Duodenal mucosa (tissue), 2 donors: ENCODE measurements around the gene MAPT.

Experiments used
- H3K27ac ChIP-seq: one replicate; pipeline ENCODE4 v1.7.0; 2013; ENCODE audit warnings: low read depth, low read length
- H3K27me3 ChIP-seq, 2 donors: one replicate each; pipeline ENCODE4 v1.7.0; 2013; ENCODE audit warnings: low read length in 2 of 2, control low read depth in 1 of 2; ENCODE audit not compliant: insufficient read depth in 2 of 2, control insufficient read depth in 1 of 2
- H3K36me3 ChIP-seq, 2 donors: one replicate each; pipeline ENCODE4 v1.7.0; 2013; ENCODE audit warnings: low read length in 2 of 2, control low read depth in 1 of 2; ENCODE audit not compliant: insufficient read depth in 2 of 2, control insufficient read depth in 1 of 2
- H3K4me1 ChIP-seq, 2 donors: one replicate each; pipeline ENCODE4 v1.7.0; 2013; ENCODE audit warnings: low read length in 2 of 2, control low read depth in 1 of 2; ENCODE audit not compliant: insufficient read depth in 2 of 2, control insufficient read depth in 1 of 2
- H3K4me3 ChIP-seq, 2 donors: one replicate each; pipeline ENCODE4 v1.7.0; 2013; ENCODE audit warnings: low read length in 2 of 2, low read depth in 1 of 2
- H3K9ac ChIP-seq, 2 donors: one replicate each; pipeline ENCODE4 v1.7.0; 2013; ENCODE audit warnings: low read length in 2 of 2, low read depth in 1 of 2
- H3K9me3 ChIP-seq, 2 donors: one replicate each; pipeline ENCODE4 v1.7.0; 2013; ENCODE audit warnings: low read length in 2 of 2, control low read depth in 1 of 2; ENCODE audit not compliant: control insufficient read depth in 1 of 2

MAPT gene

GRCh38 chr17:45982791-45983613 lies 88.6 kb downstream of the MAPT start:
- Histone ChIP-seq H3K4me1 (no peaks in the 10 kb centered on the region), H3K4me3 (no peak overlapping the region), H3K27ac (no peak overlapping the region), H3K9me3 (no peaks in the 10 kb centered on the region), H3K36me3 (no peaks in the 10 kb centered on the region), H3K9ac (no peak overlapping the region), H3K27me3 (no peaks in the 10 kb centered on the region)

DNA sequence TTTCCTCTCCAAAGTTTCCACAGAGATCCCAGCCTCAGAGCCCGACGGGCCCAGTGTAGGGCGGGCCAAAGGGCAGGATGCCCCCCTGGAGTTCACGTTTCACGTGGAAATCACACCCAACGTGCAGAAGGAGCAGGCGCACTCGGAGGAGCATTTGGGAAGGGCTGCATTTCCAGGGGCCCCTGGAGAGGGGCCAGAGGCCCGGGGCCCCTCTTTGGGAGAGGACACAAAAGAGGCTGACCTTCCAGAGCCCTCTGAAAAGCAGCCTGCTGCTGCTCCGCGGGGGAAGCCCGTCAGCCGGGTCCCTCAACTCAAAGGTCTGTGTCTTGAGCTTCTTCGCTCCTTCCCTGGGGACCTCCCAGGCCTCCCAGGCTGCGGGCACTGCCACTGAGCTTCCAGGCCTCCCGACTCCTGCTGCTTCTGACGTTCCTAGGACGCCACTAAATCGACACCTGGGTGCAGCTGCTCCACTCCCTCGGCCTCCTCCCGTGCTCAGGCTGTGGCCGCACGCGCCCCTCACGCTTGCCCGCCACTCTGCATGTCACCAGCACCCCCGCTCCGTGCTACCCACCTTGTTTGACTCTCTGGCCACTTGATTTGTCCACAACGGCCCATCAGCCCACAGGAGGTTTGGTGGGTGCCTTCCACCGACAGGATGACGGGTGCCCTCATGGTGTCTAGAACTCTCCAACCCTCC lies 89.4 kb downstream of the MAPT start:
- H3K9me3 ChIP-seq: no peaks in the 10 kb centered on the region
- H3K4me3 ChIP-seq: no peak overlapping the region
- no peaks in the 10 kb centered on the region for H3K27me3 ChIP-seq
- no peak overlapping the region for H3K27ac ChIP-seq
- H3K9ac ChIP-seq: no peak overlapping the region
- H3K4me1 ChIP-seq: no peaks in the 10 kb centered on the region
- H3K36me3 ChIP-seq: no peaks in the 10 kb centered on the region

DNA sequence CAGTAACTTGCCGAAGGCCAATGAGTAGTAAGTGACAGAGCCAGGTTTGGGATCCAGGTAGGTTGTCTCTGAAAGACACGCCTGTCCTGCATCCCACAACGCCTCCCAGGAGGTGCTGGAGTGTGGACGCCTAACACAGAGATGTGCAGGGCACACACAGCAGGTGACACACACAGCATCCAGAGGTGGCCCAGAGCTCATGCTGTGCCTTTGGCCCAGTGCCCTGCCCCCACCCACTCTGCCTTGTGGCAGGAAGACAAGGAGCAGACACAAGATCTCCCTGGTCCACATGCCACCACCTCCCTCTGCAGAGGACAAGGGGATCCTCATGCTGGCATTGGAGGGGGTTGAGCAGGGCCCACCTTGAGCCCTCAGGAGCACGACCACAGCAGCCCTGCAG lies 90.0 kb downstream of the MAPT start:
- no peak overlapping the region for H3K27ac ChIP-seq
- no peaks in the 10 kb centered on the region for H3K4me1 ChIP-seq
- no peaks in the 10 kb centered on the region for H3K27me3 ChIP-seq
- no peak overlapping the region for H3K4me3 ChIP-seq
- no peaks in the 10 kb centered on the region for H3K36me3 ChIP-seq
- no peak overlapping the region for H3K9ac ChIP-seq
- H3K9me3 ChIP-seq: no peaks in the 10 kb centered on the region

DNA sequence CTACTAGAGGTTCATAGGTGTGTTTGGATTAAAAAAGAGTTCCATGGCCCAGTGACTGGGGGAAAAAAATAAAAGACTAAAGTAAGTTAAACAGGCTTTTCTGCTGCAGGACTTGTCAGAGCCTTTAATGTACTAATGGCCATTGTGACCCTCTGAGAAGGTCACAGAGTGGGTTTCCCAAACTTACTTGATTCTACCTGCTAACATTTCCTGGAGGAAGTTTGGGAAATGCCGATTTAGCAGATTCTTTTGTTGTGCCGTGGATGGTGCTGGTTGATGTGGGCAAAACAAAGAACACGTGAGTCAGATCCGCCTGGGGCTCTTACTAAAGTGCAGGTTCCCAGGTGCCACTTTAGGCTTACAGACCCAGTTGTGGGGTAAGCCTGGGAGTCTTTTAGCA lies 91.1 kb downstream of the MAPT start:
- H3K9ac ChIP-seq: no peak overlapping the region
- no peaks in the 10 kb centered on the region for H3K4me1 ChIP-seq
- H3K36me3 ChIP-seq: no peaks in the 10 kb centered on the region
- no peaks in the 10 kb centered on the region for H3K27me3 ChIP-seq
- H3K9me3 ChIP-seq: no peaks in the 10 kb centered on the region
- no peak overlapping the region for H3K4me3 ChIP-seq
- no peak overlapping the region for H3K27ac ChIP-seq

DNA sequence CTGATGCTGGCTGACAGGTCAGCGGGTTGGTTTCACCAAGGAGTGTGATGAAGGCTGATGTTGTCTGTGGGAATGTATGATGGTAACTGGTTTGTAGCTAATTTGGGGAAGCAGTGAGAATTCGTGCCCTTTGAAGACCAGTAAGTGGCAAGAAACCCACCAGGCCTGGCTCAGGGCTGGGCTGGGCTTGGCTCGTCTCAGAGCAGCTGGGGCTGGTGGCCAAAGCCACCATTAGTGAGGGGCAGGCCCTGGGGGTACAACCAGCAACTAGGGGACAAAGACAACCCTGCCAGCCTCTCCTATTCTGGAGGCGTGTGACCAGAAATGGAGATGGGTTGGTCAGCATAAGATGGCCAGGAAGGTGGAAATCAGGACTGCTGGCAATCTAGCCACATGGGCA lies 91.7 kb downstream of the MAPT start:
- no peaks in the 10 kb centered on the region for H3K4me1 ChIP-seq
- no peak overlapping the region for H3K4me3 ChIP-seq
- no peak overlapping the region for H3K27ac ChIP-seq
- no peaks in the 10 kb centered on the region for H3K36me3 ChIP-seq
- H3K27me3 ChIP-seq: no peaks in the 10 kb centered on the region
- H3K9ac ChIP-seq: no peak overlapping the region
- H3K9me3 ChIP-seq: no peaks in the 10 kb centered on the region

DNA sequence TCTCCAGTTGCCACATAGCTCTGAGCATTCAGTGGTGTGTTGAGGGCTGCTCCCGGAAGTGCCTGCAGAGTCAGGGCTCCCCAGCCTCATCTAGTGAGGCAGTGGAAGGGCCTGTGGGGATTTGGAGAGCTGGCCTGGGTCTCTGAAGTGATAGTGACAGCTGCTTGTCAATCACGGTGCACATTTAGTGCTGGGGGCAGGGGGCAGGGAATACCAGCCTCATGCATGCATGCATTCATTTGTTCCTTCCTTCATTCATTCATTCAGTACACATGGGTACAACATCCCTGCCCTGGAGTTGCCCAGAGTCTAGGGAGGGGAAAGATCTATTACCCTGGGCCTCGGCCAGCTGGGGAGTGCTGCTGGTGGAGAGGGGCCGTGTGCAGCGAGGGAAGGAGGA lies 93.4 kb downstream of the MAPT start:
- Histone ChIP-seq H3K4me1 (no peaks in the 10 kb centered on the region), H3K9me3 (no peaks in the 10 kb centered on the region), H3K27ac (no peak overlapping the region), H3K27me3 (no peaks in the 10 kb centered on the region), H3K4me3 (no peak overlapping the region), H3K36me3 (no peaks in the 10 kb centered on the region), H3K9ac (no peak overlapping the region)

DNA sequence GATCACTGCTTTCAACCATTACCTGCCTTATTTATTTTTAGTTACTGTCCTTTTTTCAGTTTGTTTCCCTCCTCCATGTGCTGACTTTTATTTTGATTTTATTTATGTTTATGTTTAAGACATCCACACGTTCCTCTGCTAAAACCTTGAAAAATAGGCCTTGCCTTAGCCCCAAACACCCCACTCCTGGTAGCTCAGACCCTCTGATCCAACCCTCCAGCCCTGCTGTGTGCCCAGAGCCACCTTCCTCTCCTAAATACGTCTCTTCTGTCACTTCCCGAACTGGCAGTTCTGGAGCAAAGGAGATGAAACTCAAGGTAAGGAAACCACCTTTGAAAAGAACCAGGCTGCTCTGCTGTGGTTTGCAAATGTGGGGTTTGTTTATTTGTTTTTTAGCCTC lies 95.4 kb downstream of the MAPT start:
- no peak overlapping the region for H3K9ac ChIP-seq
- no peaks in the 10 kb centered on the region for H3K36me3 ChIP-seq
- no peaks in the 10 kb centered on the region for H3K27me3 ChIP-seq
- no peak overlapping the region for H3K27ac ChIP-seq
- no peaks in the 10 kb centered on the region for H3K4me1 ChIP-seq
- no peaks in the 10 kb centered on the region for H3K9me3 ChIP-seq
- H3K4me3 ChIP-seq: no peak overlapping the region

- Histone ChIP-seq H3K27ac (no peak overlapping the region), H3K9ac (no peak overlapping the region), H3K4me1 (no peaks in the 10 kb centered on the region), H3K9me3 (no peaks in the 10 kb centered on the region), H3K36me3 (no peaks in the 10 kb centered on the region), H3K27me3 (no peaks in the 10 kb centered on the region), H3K4me3 (no peak overlapping the region)
Observed at GRCh38 chr17:45990886-45991285, 96.5 kb downstream of the MAPT start.

GRCh38 chr17:45991341-45991740 lies 97.0 kb downstream of the MAPT start:
- Histone ChIP-seq H3K4me1 (no peaks in the 10 kb centered on the region), H3K4me3 (no peak overlapping the region), H3K27ac (no peak overlapping the region), H3K27me3 (no peaks in the 10 kb centered on the region), H3K9ac (no peak overlapping the region), H3K36me3 (no peaks in the 10 kb centered on the region), H3K9me3 (no peaks in the 10 kb centered on the region)

DNA sequence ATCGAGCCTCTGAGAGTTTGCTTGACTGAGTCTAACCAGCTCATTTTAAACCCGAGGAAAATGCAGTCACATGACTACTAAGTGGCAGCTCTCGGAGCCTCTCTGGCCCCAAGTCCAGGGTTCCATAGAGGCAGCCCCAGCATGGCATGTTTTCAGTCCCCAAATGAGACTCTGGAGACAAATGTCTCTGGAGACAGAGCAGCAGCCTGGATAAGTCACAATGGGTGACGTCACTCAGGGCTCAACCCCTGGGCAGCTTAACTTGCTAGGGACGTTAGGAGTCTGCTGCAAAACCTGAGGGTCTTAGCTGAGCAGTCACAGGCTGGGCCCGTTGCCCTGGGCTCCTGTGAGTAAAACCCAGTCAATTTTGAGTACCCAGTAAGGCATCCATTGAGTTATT lies 97.8 kb downstream of the MAPT start:
- Histone ChIP-seq H3K9me3 (no peaks in the 10 kb centered on the region), H3K4me3 (no peak overlapping the region), H3K27ac (no peak overlapping the region), H3K9ac (no peak overlapping the region), H3K36me3 (no peaks in the 10 kb centered on the region), H3K27me3 (no peaks in the 10 kb centered on the region), H3K4me1 (no peaks in the 10 kb centered on the region)
